A549 (cell line): Measurements from ENCODE around the gene ALPK3. TPM values are rescaled to one million over a fixed set of nuclear protein-coding genes. Genes with fewer than 3 reads are reported as not detected.

Experiments used
- ATAC-seq, 2 experiments: fragments of 200-7000 bp in 1 of 2; fragments of >200 bp in 1 of 2; cut with Nextera tagmentation in 1 of 2; cut with Tn5 transposase in 1 of 2; 3 replicates each; pipeline versions ENCODE4 v1.8.0 to v1.9.1; 2018 to 2020; ENCODE audit warnings: mild to moderate bottlenecking in 1 of 2, moderate library complexity in 1 of 2
- CTCF ChIA-PET: fragments of 300-600 bp; sonication (Branson Sonifier 250); formaldehyde crosslinking; extraction: SDS; loops from one replicate; lab custom pipeline; 2021; ENCODE audit warnings: antibody characterized with exemption, inconsistent platforms; lab: Yijun Ruan, JAX
- POLR2A ChIA-PET: fragments of 350-600 bp; formaldehyde crosslinking; extraction: SDS; loops from one replicate; lab custom pipeline; 2021; ENCODE audit warnings: antibody characterized with exemption, inconsistent platforms; lab: Yijun Ruan, JAX
- DNase-seq, 2 experiments: peaks; one replicate each; pipeline versions ENCODE4 v3.0.0 to v3.0.0-alpha.2; 2011 to 2016; ENCODE audit warnings: low read depth in 1 of 2, low spot score in 1 of 2
- FAIRE-seq: peaks from 2 replicates; lab custom pipeline; 2011; peaks lifted over from hg19 to GRCh38; lab: Jason Lieb, UNC
- H3K27ac ChIP-seq, 2 experiments: fragments of >200 bp; sonication (Bioruptor Twin); formaldehyde crosslinking; 3 replicates each; pipeline ENCODE4 v1.5.1; 2016 to 2017
- H3K4me1 ChIP-seq: fragments of >200 bp; sonication (Bioruptor Twin); formaldehyde crosslinking; 3 replicates; pipeline ENCODE4 v1.6.1; 2016
- H3K4me2 ChIP-seq: fragments of >200 bp; sonication (Bioruptor Twin); formaldehyde crosslinking; 3 replicates; pipeline ENCODE4 v1.6.1; 2016
- H3K4me3 ChIP-seq: fragments of >200 bp; sonication (Bioruptor Twin); formaldehyde crosslinking; 3 replicates; pipeline ENCODE4 v1.5.1; 2016
- H3K9me3 ChIP-seq: fragments of >200 bp; sonication (Bioruptor Twin); formaldehyde crosslinking; 3 replicates; pipeline ENCODE4 v1.6.1; 2016
- EHF ChIP-seq: fragments of 250-450 bp; sonication (Bioruptor Pico); IDR thresholded peaks from 2 replicates; pipeline ENCODE4 v1.5.0; 2020; ENCODE audit warnings: mild to moderate bottlenecking
- EHMT2 ChIP-seq: fragments of 200-600 bp; sonication (generic); IDR thresholded peaks from 2 replicates; pipeline ENCODE4 v1.6.1; 2016; ENCODE audit warnings: antibody characterized with exemption, low read depth, mild to moderate bottlenecking, moderate library complexity
- ESRRA ChIP-seq: fragments of 150-350 bp; IDR thresholded peaks from 2 replicates; pipeline ENCODE4 v1.6.1; 2014; ENCODE audit warnings: mild to moderate bottlenecking, low read length, borderline replicate concordance
- FOSL2 ChIP-seq, 2 experiments: fragments of 450-650 bp in 1 of 2; fragments of >200 bp in 1 of 2; sonication (Bioruptor Twin) in 1 of 2; formaldehyde crosslinking; IDR thresholded peaks; 2 replicates each; pipeline versions ENCODE4 v1.5.0 to v1.6.1; 2016 to 2020; ENCODE audit warnings: mild to moderate bottlenecking in 1 of 2, moderate library complexity in 1 of 2
- FOXS1 ChIP-seq: fragments of 250-450 bp; sonication (Bioruptor Pico); IDR thresholded peaks from 2 replicates; pipeline ENCODE4 v1.5.0; 2020; ENCODE audit warnings: mild to moderate bottlenecking, moderate library complexity
- GATA3 ChIP-seq: IDR thresholded peaks from 2 replicates; pipeline ENCODE4 v1.6.1; 2012; ENCODE audit warnings: borderline replicate concordance
- HDAC2 ChIP-seq: fragments of 200-600 bp; sonication (generic); IDR thresholded peaks from 2 replicates; pipeline ENCODE4 v1.6.1; 2016
- HOXB5 ChIP-seq: fragments of 250-450 bp; sonication (Bioruptor Pico); IDR thresholded peaks from 2 replicates; pipeline ENCODE4 v1.5.0; 2020; ENCODE audit warnings: mild to moderate bottlenecking, moderate library complexity
- JUN ChIP-seq, 2 experiments: fragments of >200 bp; sonication (Bioruptor Twin); formaldehyde crosslinking; IDR thresholded peaks; 2 replicates in 1 of 2; 3 replicates in 1 of 2; pipeline ENCODE4 v1.6.1; 2016 to 2017
- JUNB ChIP-seq: fragments of >200 bp; sonication (Bioruptor Twin); formaldehyde crosslinking; IDR thresholded peaks from 2 replicates; pipeline ENCODE4 v1.6.1; 2016
- NFE2L2 ChIP-seq: fragments of 150-350 bp; conservative IDR thresholded peaks from 2 replicates; pipeline ENCODE4 v1.6.1; 2014; ENCODE audit warnings: low read length
- POLR2A ChIP-seq: IDR thresholded peaks from 2 replicates; pipeline ENCODE4 v1.6.1; 2012; ENCODE audit warnings: mild to moderate bottlenecking, low read length
- POLR2AphosphoS2 ChIP-seq: conservative IDR thresholded peaks from 2 replicates; pipeline ENCODE4 v1.6.1; 2012; ENCODE audit warnings: low read length, improper control_type of control experiment, inconsistent platforms
- RAD21 ChIP-seq, 2 experiments: fragments of >200 bp in 1 of 2; sonication (Bioruptor Twin) in 1 of 2; formaldehyde crosslinking in 1 of 2; IDR thresholded peaks in 1 of 2; conservative IDR thresholded peaks in 1 of 2; 2 replicates in 1 of 2; 3 replicates in 1 of 2; pipeline ENCODE4 v1.6.1; 2012 to 2018; ENCODE audit warnings: inconsistent platforms in 1 of 2
- RCOR1 ChIP-seq: fragments of 150-350 bp; IDR thresholded peaks from 2 replicates; pipeline ENCODE4 v1.6.1; 2014; ENCODE audit warnings: antibody characterized with exemption, low read length, low read depth
- RFX5 ChIP-seq: fragments of 450-650 bp; IDR thresholded peaks from 2 replicates; pipeline ENCODE4 v1.7.1; 2014; ENCODE audit warnings: antibody characterized with exemption, mild to moderate bottlenecking, moderate library complexity
- SREBF2 ChIP-seq: fragments of 450-650 bp; IDR thresholded peaks from 2 replicates; pipeline ENCODE4 v1.6.1; 2014; ENCODE audit warnings: mild to moderate bottlenecking, moderate library complexity
- ZC3H11A ChIP-seq: fragments of 450-650 bp; IDR thresholded peaks from 2 replicates; pipeline ENCODE4 v1.6.1; 2014; ENCODE audit warnings: antibody characterized with exemption, mild to moderate bottlenecking
- ZNF302 ChIP-seq: fragments of 250-450 bp; sonication (Bioruptor Pico); IDR thresholded peaks from 2 replicates; pipeline ENCODE4 v1.9.0; 2021; ENCODE audit warnings: inconsistent platforms, mild to moderate bottlenecking, moderate library complexity
- ZSCAN20 ChIP-seq: fragments of 250-450 bp; sonication (Bioruptor Pico); IDR thresholded peaks from 2 replicates; pipeline ENCODE4 v1.8.0; 2022; ENCODE audit warnings: mild to moderate bottlenecking, moderate library complexity
- WGBS: methylation state at CpG from one replicate; pipeline ENCODE4 v1.1.6; 2017; ENCODE audit errors: missing lambda C conversion rate; 5-methylcytosine and 5-hydroxymethylcytosine counted together
- polyA plus RNA-seq, 4 experiments: library from polyadenylated mRNA; depleted of rRNA in 3 of 4; stranded (reverse); fragments of >200 nt; fragmentation: RNase III in 1 of 4; extraction: RNeasy Plus Mini Kit Qiagen cat#74134 plus additional on column Dnase treatment in 1 of 4; gene quantifications; 2 replicates in 3 of 4; 3 replicates in 1 of 4; pipeline ENCODE4 v1.2.3, GENCODE V29; 2011 to 2017
- TF ChIP-seq, protein P1 (sequence below): fragments of 250-450 bp; sonication (Bioruptor Pico); IDR thresholded peaks from 2 replicates; pipeline ENCODE4 v1.5.0; 2020; ENCODE audit warnings: low read depth, mild to moderate bottlenecking, moderate library complexity
- TF ChIP-seq, protein P2 (sequence below): fragments of >200 bp; sonication (Bioruptor Twin); formaldehyde crosslinking; IDR thresholded peaks from 2 replicates; pipeline ENCODE4 v1.6.1; 2016
- TF ChIP-seq, protein P3 (sequence below): IDR thresholded peaks from 2 replicates; pipeline ENCODE4 v1.6.1; 2012; ENCODE audit warnings: low read depth, borderline replicate concordance
- TF ChIP-seq, protein P4 (sequence below): fragments of >200 bp; sonication (Bioruptor Twin); formaldehyde crosslinking; IDR thresholded peaks from 3 replicates; pipeline ENCODE4 v1.6.1; 2016
- TF ChIP-seq, protein P5 (sequence below): IDR thresholded peaks from 2 replicates; pipeline ENCODE4 v1.6.1; 2012

ALPK3 gene
- polyA plus RNA-seq, 2 of the 4 experiments (the other 2 are of a cell fraction) = 0.26 to 0.30 TPM

DNA sequence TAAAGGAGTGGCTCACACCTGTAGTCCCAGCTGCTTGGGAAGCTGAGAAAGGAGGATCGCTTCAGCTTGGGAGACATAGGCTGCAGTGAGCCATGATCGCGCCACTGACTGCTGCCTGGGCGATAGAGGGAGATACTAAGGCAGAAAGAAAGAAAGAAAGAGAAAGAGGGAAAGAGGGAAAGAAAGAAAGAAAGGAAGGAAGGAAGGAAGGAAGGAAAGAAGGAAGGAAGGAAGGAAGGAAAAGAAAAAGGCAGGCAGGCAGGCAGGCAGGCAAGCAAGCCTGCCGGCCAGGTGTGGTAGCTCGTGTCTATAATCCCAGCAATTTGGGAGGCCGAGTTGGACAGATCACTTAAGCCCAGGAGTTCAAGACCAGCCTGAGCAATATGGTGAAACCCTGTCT lies 82.6 kb downstream of the ALPK3 start:
- Histone ChIP-seq H3K4me1 (peaks cover 7% of the 10 kb centered on the region; the same call in 1 of the 3 replicates), H3K4me3 (no peak overlapping the region), H3K9me3 (no peaks in the 10 kb centered on the region), H3K4me2 (no peak overlapping the region), H3K27ac (no peak overlapping the region)
- TF ChIP-seq, protein P1, sequence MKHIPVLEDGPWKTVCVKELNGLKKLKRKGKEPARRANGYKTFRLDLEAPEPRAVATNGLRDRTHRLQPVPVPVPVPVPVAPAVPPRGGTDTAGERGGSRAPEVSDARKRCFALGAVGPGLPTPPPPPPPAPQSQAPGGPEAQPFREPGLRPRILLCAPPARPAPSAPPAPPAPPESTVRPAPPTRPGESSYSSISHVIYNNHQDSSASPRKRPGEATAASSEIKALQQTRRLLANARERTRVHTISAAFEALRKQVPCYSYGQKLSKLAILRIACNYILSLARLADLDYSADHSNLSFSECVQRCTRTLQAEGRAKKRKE = no peak
- TF ChIP-seq RAD21 (conservative IDR thresholded peaks at IDR 0.05 in 1 of 2, IDR thresholded peaks at IDR 0.05 in 1 of 2) (no peak), JUNB (no peak), FOXS1 (CRISPR knock-in tag) (no peak), ZNF302 (CRISPR knock-in tag) (no peak), EHMT2 (no peak), POLR2AphosphoS2 (no peak), JUN (IDR thresholded peaks at IDR 0.05) (no peak), RFX5 (no peak), NFE2L2 (no peak), SREBF2 (no peak)
- TF ChIP-seq, protein P2, sequence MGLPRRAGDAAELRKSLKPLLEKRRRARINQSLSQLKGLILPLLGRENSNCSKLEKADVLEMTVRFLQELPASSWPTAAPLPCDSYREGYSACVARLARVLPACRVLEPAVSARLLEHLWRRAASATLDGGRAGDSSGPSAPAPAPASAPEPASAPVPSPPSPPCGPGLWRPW = no peak
- TF ChIP-seq, protein P3, sequence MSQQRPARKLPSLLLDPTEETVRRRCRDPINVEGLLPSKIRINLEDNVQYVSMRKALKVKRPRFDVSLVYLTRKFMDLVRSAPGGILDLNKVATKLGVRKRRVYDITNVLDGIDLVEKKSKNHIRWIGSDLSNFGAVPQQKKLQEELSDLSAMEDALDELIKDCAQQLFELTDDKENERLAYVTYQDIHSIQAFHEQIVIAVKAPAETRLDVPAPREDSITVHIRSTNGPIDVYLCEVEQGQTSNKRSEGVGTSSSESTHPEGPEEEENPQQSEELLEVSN = no peak
- ChIA-PET CTCF (interaction anchor here (0.7 to 3.5 kb wide), 2 partner anchors 10 to 1442 kb away, joined by 3 to 12 read pairs; no protein-coding TSS in a partner anchor), POLR2A (interaction anchor here (0.6 kb wide), 1 partner anchor 148 kb away, joined by 5 read pairs; no protein-coding TSS in a partner anchor)
- ATAC-seq = no peak
- DNase-seq = no peak
- WGBS = 76% methylated on average over 7 of the region's 7 CpGs
- FAIRE-seq = no peak

DNA sequence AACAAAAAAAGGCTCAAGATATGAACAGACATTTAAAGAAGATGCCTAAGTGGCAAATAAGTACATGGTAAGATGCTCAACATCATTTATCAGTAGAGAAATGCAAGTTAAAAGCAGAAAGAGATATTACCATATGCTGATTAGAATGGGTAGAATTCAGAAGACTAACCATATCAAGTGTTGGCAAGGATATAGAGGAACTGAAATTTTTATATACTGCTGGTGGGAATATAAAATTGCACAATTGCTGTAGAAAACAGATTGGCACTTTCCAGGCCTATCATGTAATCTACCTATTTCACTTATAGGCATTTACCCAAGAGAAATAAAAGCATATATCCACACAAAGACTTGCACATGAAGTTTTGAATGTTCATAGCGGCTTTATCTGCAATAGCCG lies 84.4 kb downstream of the ALPK3 start:
- FAIRE-seq = no peak
- ATAC-seq = no peak
- ChIA-PET POLR2A (interaction anchor here (0.6 kb wide), 1 partner anchor 243 kb away, joined by 6 read pairs; no protein-coding TSS in a partner anchor), CTCF (interaction anchor here (3.5 kb wide), 1 partner anchor 8 kb away, joined by 12 read pairs; no protein-coding TSS in a partner anchor)
- no peak overlapping the region for H3K27ac ChIP-seq
- no peaks in the 10 kb centered on the region for H3K9me3 ChIP-seq
- TF ChIP-seq FOSL2 (IDR thresholded peaks at IDR 0.05) = no peak
- no peak for TF ChIP-seq FOSL2 (CRISPR knock-in tag; IDR thresholded peaks at IDR 0.05)
- no peak for TF ChIP-seq RCOR1
- no peak for DNase-seq
- no peak overlapping the region for H3K4me2 ChIP-seq
- H3K4me3 ChIP-seq = no peak overlapping the region
- 71% methylated on average over 2 of the region's 2 CpGs for WGBS
- H3K4me1 ChIP-seq = peaks cover 13% of the 10 kb centered on the region; the same call in 1 of the 3 replicates

DNA sequence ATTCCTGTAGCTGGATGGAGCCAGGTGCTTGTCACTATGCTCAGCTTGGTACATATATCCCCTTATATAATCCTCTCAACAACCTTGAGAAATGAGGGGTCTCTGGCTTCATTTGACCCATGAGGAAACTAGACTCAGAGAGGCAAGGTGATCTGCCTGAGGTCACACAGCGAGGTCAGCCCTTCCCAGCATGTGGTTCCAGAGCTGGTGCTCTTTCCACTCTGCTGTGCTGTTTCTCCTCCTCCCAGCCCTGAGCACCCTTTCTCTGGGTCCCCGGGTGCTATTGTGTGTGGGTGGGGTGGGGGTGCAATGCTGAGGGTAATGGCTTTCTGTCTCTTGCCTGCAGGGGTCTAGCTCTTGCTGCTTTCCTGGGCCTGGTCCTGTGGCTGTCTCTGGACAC lies 86.6 kb downstream of the ALPK3 start:
- CTCF ChIA-PET = interaction anchor here (1.1 to 1.8 kb wide), 5 partner anchors 12 to 316 kb away, joined by 3 to 9 read pairs (median 5); no protein-coding TSS in a partner anchor

More for the DNA sequence above, 86.6 kb downstream of the ALPK3 start:
- Histone ChIP-seq H3K4me3 (no peak overlapping the region), H3K27ac (peak overlapping the region in 1 of 2 experiments; percentile 71; a peak in 3 of 6 replicates), H3K4me2 (no peak overlapping the region), H3K4me1 (peaks cover 26% of the 10 kb centered on the region), H3K9me3 (no peaks in the 10 kb centered on the region)
- POLR2A ChIA-PET = no interaction called here
- DNase-seq = no peak
- FAIRE-seq = no peak
- WGBS = 88% methylated on average over 2 of the region's 2 CpGs
- ATAC-seq = peak in 1 of 2 experiments; percentile 12; a peak in 2 of 6 replicates
- TF ChIP-seq ZSCAN20 (CRISPR knock-in tag) = no peak
- no peak for TF ChIP-seq HDAC2
- TF ChIP-seq EHF = no peak
- no peak for TF ChIP-seq RCOR1
- no peak for TF ChIP-seq ESRRA
- TF ChIP-seq, protein P4, sequence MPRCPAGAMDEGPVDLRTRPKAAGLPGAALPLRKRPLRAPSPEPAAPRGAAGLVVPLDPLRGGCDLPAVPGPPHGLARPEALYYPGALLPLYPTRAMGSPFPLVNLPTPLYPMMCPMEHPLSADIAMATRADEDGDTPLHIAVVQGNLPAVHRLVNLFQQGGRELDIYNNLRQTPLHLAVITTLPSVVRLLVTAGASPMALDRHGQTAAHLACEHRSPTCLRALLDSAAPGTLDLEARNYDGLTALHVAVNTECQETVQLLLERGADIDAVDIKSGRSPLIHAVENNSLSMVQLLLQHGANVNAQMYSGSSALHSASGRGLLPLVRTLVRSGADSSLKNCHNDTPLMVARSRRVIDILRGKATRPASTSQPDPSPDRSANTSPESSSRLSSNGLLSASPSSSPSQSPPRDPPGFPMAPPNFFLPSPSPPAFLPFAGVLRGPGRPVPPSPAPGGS = no peak
- TF ChIP-seq POLR2A = no peak
- no peak for TF ChIP-seq ZC3H11A
- TF ChIP-seq, protein P5, sequence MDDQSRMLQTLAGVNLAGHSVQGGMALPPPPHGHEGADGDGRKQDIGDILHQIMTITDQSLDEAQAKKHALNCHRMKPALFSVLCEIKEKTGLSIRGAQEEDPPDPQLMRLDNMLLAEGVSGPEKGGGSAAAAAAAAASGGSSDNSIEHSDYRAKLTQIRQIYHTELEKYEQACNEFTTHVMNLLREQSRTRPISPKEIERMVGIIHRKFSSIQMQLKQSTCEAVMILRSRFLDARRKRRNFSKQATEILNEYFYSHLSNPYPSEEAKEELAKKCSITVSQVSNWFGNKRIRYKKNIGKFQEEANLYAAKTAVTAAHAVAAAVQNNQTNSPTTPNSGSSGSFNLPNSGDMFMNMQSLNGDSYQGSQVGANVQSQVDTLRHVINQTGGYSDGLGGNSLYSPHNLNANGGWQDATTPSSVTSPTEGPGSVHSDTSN = no peak
- TF ChIP-seq HOXB5 (CRISPR knock-in tag) = no peak
- TF ChIP-seq JUNB = no peak
- no peak for TF ChIP-seq GATA3
- TF ChIP-seq NFE2L2 = no peak
- no peak for TF ChIP-seq FOSL2 (IDR thresholded peaks at IDR 0.05)
- no peak for TF ChIP-seq FOSL2 (CRISPR knock-in tag; IDR thresholded peaks at IDR 0.05)
